GM12864 (cell line): ENCODE measurements around the gene MAPK8IP3.
"Not testable (repeated sequence)": the region's sequence is repeated elsewhere in the genome, so short reads cannot be mapped to it uniquely, and the experiment has no call there.

Experiments
- DNase-seq: peaks from one replicate; pipeline ENCODE4 v3.0.0-alpha.2; 2011; ENCODE audit warnings: low read depth
- H3K4me3 ChIP-seq: 2 replicates; pipeline ENCODE4 v1.5.1; 2011; ENCODE audit warnings: mild to moderate bottlenecking, low read depth, low read length, control low read depth
- TF ChIP-seq, protein P1 (sequence below): IDR thresholded peaks from 2 replicates; pipeline ENCODE4 v1.5.1; 2011; ENCODE audit warnings: low read depth, mild to moderate bottlenecking, moderate library complexity, low read length, control low read depth, inconsistent platforms; ENCODE audit errors: missing control alignments

MAPK8IP3 gene

DNA sequence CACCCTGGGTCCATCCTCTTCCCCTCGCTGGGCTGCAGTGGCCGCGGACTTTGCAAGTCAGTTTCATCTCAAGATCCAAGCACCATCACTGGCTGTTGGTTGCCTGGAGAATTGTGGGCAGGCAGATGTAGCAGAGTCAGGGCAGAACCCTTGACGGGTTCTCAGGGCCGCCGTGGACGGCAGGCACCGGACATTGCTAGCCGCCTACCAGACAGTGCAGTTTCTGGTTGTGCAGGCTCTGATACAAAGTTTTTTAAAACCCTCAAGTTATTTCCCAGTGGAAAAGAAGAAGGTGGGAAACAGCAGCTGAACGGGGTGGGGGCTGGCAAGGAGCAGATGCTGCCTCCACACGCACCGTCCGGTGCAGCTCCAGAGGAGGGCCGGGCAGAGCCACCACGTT, 3.4 kb downstream of the MAPK8IP3 start:
- TF ChIP-seq, protein P1, sequence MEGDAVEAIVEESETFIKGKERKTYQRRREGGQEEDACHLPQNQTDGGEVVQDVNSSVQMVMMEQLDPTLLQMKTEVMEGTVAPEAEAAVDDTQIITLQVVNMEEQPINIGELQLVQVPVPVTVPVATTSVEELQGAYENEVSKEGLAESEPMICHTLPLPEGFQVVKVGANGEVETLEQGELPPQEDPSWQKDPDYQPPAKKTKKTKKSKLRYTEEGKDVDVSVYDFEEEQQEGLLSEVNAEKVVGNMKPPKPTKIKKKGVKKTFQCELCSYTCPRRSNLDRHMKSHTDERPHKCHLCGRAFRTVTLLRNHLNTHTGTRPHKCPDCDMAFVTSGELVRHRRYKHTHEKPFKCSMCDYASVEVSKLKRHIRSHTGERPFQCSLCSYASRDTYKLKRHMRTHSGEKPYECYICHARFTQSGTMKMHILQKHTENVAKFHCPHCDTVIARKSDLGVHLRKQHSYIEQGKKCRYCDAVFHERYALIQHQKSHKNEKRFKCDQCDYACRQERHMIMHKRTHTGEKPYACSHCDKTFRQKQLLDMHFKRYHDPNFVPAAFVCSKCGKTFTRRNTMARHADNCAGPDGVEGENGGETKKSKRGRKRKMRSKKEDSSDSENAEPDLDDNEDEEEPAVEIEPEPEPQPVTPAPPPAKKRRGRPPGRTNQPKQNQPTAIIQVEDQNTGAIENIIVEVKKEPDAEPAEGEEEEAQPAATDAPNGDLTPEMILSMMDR = no peak
- DNase-seq = no peak
- H3K4me3 ChIP-seq = no peak overlapping the region

GRCh38 chr16:1710811-1711507, 5.0 kb downstream of the MAPK8IP3 start:
- H3K4me3 ChIP-seq = no peak overlapping the region
- DNase-seq = no peak
- TF ChIP-seq, protein P1 = no peak

GRCh38 chr16:1712791-1713261, 6.8 kb downstream of the MAPK8IP3 start:
- DNase-seq = no peak
- TF ChIP-seq, protein P1 = no peak
- H3K4me3 ChIP-seq = no peak overlapping the region

- TF ChIP-seq, protein P1 = no peak
- peak overlapping the region; percentile 37 for H3K4me3 ChIP-seq
Measured at GRCh38 chr16:1713331-1713730, 7.3 kb downstream of the MAPK8IP3 start.

DNA sequence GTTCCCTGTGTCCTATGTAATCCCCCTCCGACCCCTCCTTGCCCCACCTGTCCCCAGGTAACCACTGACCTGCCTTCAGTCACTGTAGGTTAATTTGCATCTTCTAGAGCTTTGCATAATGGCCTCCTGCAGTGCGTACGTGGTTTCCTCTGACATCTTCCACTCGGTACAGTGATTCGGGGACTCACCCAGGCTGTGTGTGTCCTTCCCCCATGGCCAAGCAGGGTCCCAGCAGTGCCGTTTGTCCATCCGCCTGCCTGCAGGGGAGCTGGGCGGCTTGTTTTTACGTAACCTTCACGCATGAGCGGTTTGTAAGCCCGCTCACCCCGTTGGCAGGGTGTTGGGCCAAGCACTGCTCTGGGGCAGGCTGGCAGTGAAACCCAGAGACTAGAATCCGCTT, 7.9 kb downstream of the MAPK8IP3 start:
- TF ChIP-seq, protein P1 = no peak
- H3K4me3 ChIP-seq = peak overlapping the region; percentile 37
- no peak for DNase-seq

More at GRCh38 chr16:1713331-1713730, 7.3 kb downstream of the MAPK8IP3 start:
- DNase-seq = no peak

DNA sequence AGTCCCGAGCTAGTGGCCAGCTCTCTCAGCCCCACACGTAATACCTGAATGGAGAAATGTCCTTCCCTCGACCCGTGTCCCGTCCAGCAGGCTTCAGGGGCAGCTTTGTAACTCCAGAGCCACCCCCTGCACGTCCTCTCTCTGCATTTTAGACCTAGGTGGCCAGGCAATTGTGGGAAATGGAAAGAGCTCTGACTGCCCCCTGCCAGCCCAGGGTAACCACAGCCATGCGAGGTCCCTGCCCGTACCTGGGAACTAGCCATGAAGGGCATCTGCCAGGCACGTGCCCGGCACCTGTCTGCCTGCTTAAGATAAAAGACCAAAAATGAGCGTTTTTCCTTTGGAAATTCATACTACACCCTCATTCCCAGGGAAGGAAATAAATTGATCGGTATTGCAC, 9.2 kb downstream of the MAPK8IP3 start:
- TF ChIP-seq, protein P1 = no peak
- no peak for DNase-seq
- H3K4me3 ChIP-seq = no peak overlapping the region

DNA sequence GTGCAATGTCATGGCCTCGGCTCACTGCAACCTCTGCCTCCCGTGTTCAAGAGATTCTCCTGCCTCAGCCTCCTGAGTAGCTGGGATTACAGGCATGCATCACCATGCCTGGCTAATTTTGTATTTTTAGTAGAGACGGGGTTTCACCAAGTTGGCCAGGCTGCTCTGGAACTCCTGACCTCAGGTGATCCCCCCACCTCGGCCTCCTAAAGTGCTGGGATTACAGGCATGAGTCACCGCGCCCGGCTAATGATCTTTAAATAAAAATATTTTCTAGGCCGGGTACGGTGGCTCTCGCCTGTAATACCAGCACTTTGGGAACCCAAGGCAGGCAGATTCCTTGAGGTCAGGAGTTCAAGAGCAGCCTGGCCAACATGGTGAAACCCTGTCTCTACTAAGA, 12.2 kb downstream of the MAPK8IP3 start:
- DNase-seq, H3K4me3 ChIP-seq: not testable (repeated sequence)

DNA sequence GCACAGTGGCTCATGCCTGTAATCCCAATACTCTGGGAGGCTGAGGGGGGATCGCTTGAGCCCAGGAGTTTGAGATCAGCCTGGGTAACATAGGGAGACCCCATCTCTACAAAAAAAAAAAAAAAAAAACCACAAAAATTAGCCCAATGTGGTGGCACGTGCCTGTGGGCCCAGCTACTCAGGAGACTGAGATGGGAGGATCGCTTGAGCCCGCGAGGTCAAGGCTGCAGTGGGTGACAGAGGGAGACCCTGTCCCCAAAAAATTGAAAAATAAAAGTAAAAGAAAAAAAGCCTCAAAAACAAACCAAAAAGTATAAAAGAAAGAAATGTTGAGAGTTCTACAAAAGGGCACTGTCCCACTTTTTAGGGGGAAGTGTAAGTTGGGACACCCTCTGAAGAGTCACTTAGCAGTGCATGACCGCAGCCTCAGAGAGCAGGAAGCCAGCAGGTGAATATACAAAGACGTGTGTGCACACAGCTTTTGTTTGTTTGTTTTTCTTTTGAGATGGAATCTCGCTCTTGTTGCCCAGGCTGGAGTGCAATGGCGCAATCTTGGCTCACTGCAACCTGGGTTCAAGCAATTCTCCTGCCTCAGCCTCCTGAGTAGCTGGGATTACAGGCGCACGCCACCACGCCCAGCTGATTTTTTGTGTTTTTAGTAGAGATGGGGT, 13.7 kb downstream of the MAPK8IP3 start:
- not testable (repeated sequence) for DNase-seq, H3K4me3 ChIP-seq
